H9 (cell line): ENCODE results near the gene SORBS1. TPM values are rescaled to one million over a fixed set of nuclear protein-coding genes. Genes with fewer than 3 reads are reported as not detected.
A peak's percentile ranks its signal among the peaks of the same experiment; 100 is the strongest.

ENCODE experiments used
- DNase-seq: peaks from one replicate; pipeline ENCODE4 v3.0.0-alpha.2; 2017
- H2AFZ ChIP-seq: one replicate; pipeline ENCODE4 v1.6.1; 2013; ENCODE audit warnings: mild to moderate bottlenecking, low read length, control low read depth, moderate library complexity
- H2AK5ac ChIP-seq: 2 replicates; pipeline ENCODE4 v1.6.1; 2013; ENCODE audit warnings: low read length, control low read depth, mixed read lengths; ENCODE audit not compliant: insufficient read length
- H2BK120ac ChIP-seq: one replicate; pipeline ENCODE4 v1.6.1; 2013; ENCODE audit warnings: low read depth, mild to moderate bottlenecking, low read length, control low read depth, inconsistent platforms; ENCODE audit not compliant: poor library complexity, severe bottlenecking
- H2BK12ac ChIP-seq: 2 replicates; pipeline ENCODE4 v1.6.1; 2013; ENCODE audit warnings: low read length, control low read depth, mixed read lengths, low read depth; ENCODE audit not compliant: insufficient read length
- H2BK15ac ChIP-seq: 2 replicates; pipeline ENCODE4 v1.6.1; 2013; ENCODE audit warnings: low read depth, low read length, control low read depth
- H2BK20ac ChIP-seq: one replicate; pipeline ENCODE4 v1.6.1; 2013; ENCODE audit warnings: low read depth, mild to moderate bottlenecking, low read length, control low read depth, inconsistent platforms; ENCODE audit not compliant: poor library complexity, severe bottlenecking
- H2BK5ac ChIP-seq: 2 replicates; pipeline ENCODE4 v1.6.1; 2013; ENCODE audit warnings: low read length, control low read depth, mixed read lengths; ENCODE audit not compliant: insufficient read length
- H3K14ac ChIP-seq: 2 replicates; pipeline ENCODE4 v1.6.1; 2013; ENCODE audit warnings: low read length, control low read depth; ENCODE audit not compliant: insufficient read depth
- H3K18ac ChIP-seq: 2 replicates; pipeline ENCODE4 v1.6.1; 2013; ENCODE audit warnings: low read depth, mild to moderate bottlenecking, mixed read lengths, low read length, control low read depth; ENCODE audit not compliant: insufficient read length
- H3K23ac ChIP-seq: 2 replicates; pipeline ENCODE4 v1.6.1; 2013; ENCODE audit warnings: low read length, control low read depth, mixed read lengths, low read depth; ENCODE audit not compliant: insufficient read length
- H3K23me2 ChIP-seq: 2 replicates; pipeline ENCODE4 v1.6.1; 2013; ENCODE audit warnings: low read depth, mild to moderate bottlenecking, mixed read lengths, low read length, control low read depth; ENCODE audit not compliant: insufficient read length, poor library complexity, severe bottlenecking
- H3K27ac ChIP-seq: 2 replicates; pipeline ENCODE4 v1.5.1; 2013; ENCODE audit warnings: low read length, control low read depth, mixed read lengths, low read depth; ENCODE audit not compliant: insufficient read length
- H3K27me3 ChIP-seq: 2 replicates; pipeline ENCODE4 v1.6.1; 2013; ENCODE audit warnings: low read length, control low read depth, inconsistent platforms; ENCODE audit not compliant: insufficient read depth
- H3K4ac ChIP-seq: 2 replicates; pipeline ENCODE4 v1.6.1; 2013; ENCODE audit warnings: low read depth, mild to moderate bottlenecking, control low read depth, inconsistent platforms, low read length, moderate library complexity
- H3K4me1 ChIP-seq: 2 replicates; pipeline ENCODE4 v1.6.1; 2013; ENCODE audit warnings: low read length, control low read depth, inconsistent platforms; ENCODE audit not compliant: insufficient read depth
- H3K4me2 ChIP-seq: 2 replicates; pipeline ENCODE4 v1.6.1; 2013; ENCODE audit warnings: low read length, control low read depth, mixed read lengths; ENCODE audit not compliant: insufficient read length, insufficient read depth
- H3K56ac ChIP-seq: 2 replicates; pipeline ENCODE4 v1.6.1; 2013; ENCODE audit warnings: low read depth, mild to moderate bottlenecking, mixed read lengths, low read length, control low read depth; ENCODE audit not compliant: insufficient read length
- H3K79me1 ChIP-seq: 2 replicates; pipeline ENCODE4 v1.6.1; 2013; ENCODE audit warnings: low read depth, mild to moderate bottlenecking, moderate library complexity, low read length, control low read depth, inconsistent platforms; ENCODE audit not compliant: insufficient read depth, poor library complexity, severe bottlenecking
- H3K79me2 ChIP-seq: 2 replicates; pipeline ENCODE4 v1.6.1; 2013; ENCODE audit warnings: low read length, control low read depth, inconsistent platforms; ENCODE audit not compliant: insufficient read depth
- H3K9ac ChIP-seq: 2 replicates; pipeline ENCODE4 v1.6.1; 2013; ENCODE audit warnings: low read length, control low read depth, mixed read lengths; ENCODE audit not compliant: insufficient read length; ENCODE audit errors: extremely low read depth
- H3K9me3 ChIP-seq: one replicate; pipeline ENCODE4 v1.6.1; 2013; ENCODE audit warnings: low read depth, low read length, inconsistent platforms; ENCODE audit not compliant: control insufficient read depth
- H3T11ph ChIP-seq: one replicate; pipeline ENCODE4 v1.6.1; 2013; ENCODE audit warnings: mild to moderate bottlenecking, low read length, control low read depth, inconsistent platforms
- H4K20me1 ChIP-seq: one replicate; pipeline ENCODE4 v1.6.1; 2013; ENCODE audit not compliant: control insufficient read depth, insufficient read length, insufficient read depth
- H4K5ac ChIP-seq: 2 replicates; pipeline ENCODE4 v1.6.1; 2013; ENCODE audit warnings: low read depth, mild to moderate bottlenecking, mixed read lengths, low read length, control low read depth; ENCODE audit not compliant: insufficient read length
- H4K8ac ChIP-seq: replicated peaks from 2 replicates; pipeline ENCODE4 v1.6.1; 2013; ENCODE audit warnings: low read length, control low read depth, mixed read lengths, low read depth; ENCODE audit not compliant: insufficient read length
- H4K91ac ChIP-seq: 2 replicates; pipeline ENCODE4 v1.6.1; 2013; ENCODE audit warnings: low read depth, mild to moderate bottlenecking, moderate library complexity, mixed read lengths, low read length, control low read depth; ENCODE audit not compliant: insufficient read length
- H3K27ac Mint-ChIP-seq, 3 experiments: 2 replicates in 2 of 3; 3 replicates in 1 of 3; pipeline ENCODE4 v1.8.0; 2020 to 2021; ENCODE audit warnings: mixed read lengths in 3 of 3, mild to moderate bottlenecking in 1 of 3, moderate library complexity in 1 of 3
- H3K27me3 Mint-ChIP-seq: 2 replicates; pipeline ENCODE4 v1.8.0; 2021; ENCODE audit warnings: low read depth, mild to moderate bottlenecking, moderate library complexity, mixed read lengths
- H3K36me3 Mint-ChIP-seq, 3 experiments: 2 replicates in 2 of 3; 3 replicates in 1 of 3; pipeline ENCODE4 v1.8.0; 2020 to 2021; ENCODE audit warnings: low read depth in 3 of 3, mixed read lengths in 3 of 3; ENCODE audit not compliant: insufficient read depth in 1 of 3
- H3K4me1 Mint-ChIP-seq, 2 experiments: 2 replicates each; pipeline ENCODE4 v1.8.0; 2020; ENCODE audit warnings: mixed read lengths in 2 of 2
- H3K4me3 Mint-ChIP-seq, 2 experiments: 2 replicates in 1 of 2; 3 replicates in 1 of 2; pipeline ENCODE4 v1.8.0; 2020 to 2021; ENCODE audit warnings: mild to moderate bottlenecking in 2 of 2, mixed read lengths in 2 of 2, moderate library complexity in 1 of 2
- H3K9me3 Mint-ChIP-seq, 2 experiments: 2 replicates in 1 of 2; 3 replicates in 1 of 2; pipeline ENCODE4 v1.8.0; 2020; ENCODE audit warnings: mild to moderate bottlenecking in 2 of 2, mixed read lengths in 2 of 2, moderate library complexity in 1 of 2
- CTCF ChIP-seq: fragments of 200-600 bp; sonication (generic); conservative IDR thresholded peaks from 3 replicates; pipeline ENCODE4 v1.8.0; 2021; ENCODE audit warnings: antibody characterized with exemption, mild to moderate bottlenecking
- WGBS: extraction: QIAGEN DNeasy Blood & Tissue Kit; methylation state at CpG from one replicate; pipeline ENCODE4 v1.1.7; 2013; ENCODE audit warnings: missing lambda C conversion rate, low lambda C conversion rate, mixed read lengths; ENCODE audit not compliant: insufficient read length; ENCODE audit errors: extremely low coverage; 5-methylcytosine and 5-hydroxymethylcytosine counted together
- total RNA-seq: library from RNA; stranded (reverse); gene quantifications from 2 replicates; pipeline ENCODE4 v1.2.1, GENCODE V29; 2021

Gene SORBS1
- total RNA-seq, 1 experiment from 2014 or later, result 24.3 TPM

GRCh38 chr10:95496246-95496911 is 64.8 kb downstream of the SORBS1 start:
- no peak overlapping the region for H2BK120ac ChIP-seq
- H3K4me1 ChIP-seq, result peaks cover 3% of the 10 kb centered on the region; the same call in 1 of the 2 replicates
- H4K91ac ChIP-seq, result no peak overlapping the region
- Mint-ChIP-seq H3K9me3 (no peaks in the 10 kb centered on the region; a peak in 1 of 5 replicates), H3K27ac (peak overlapping the region in 2 of 3 experiments; percentile 66 to 78; a peak in 3 of 7 replicates), H3K4me3 (no peak overlapping the region), H3K36me3 (peaks cover 0 to 2% (median 0%) of the 10 kb centered on the region in 3 experiments; a peak in 1 of 7 replicates), H3K4me1 (peaks cover 30 to 36% of the 10 kb centered on the region in 2 experiments), H3K27me3 (no peaks in the 10 kb centered on the region)
- no peak overlapping the region for H2BK12ac ChIP-seq
- H2AK5ac ChIP-seq, result no peak overlapping the region
- H4K5ac ChIP-seq, result no peak overlapping the region
- no peaks in the 10 kb centered on the region for H3K23me2 ChIP-seq
- H4K8ac ChIP-seq, result no peak overlapping the region
- H3K9ac ChIP-seq, result no peak overlapping the region
- WGBS, result no CpG with 5 or more reads among the region's 2 CpGs
- no peak overlapping the region for H3T11ph ChIP-seq
- no peak for DNase-seq
- no peak overlapping the region for H3K4me2 ChIP-seq
- H3K79me1 ChIP-seq, result no peaks in the 10 kb centered on the region
- no peak for TF ChIP-seq CTCF
- H2BK20ac ChIP-seq, result no peak overlapping the region
- no peak overlapping the region for H3K4ac ChIP-seq
- no peak overlapping the region for H2AFZ ChIP-seq
- H4K20me1 ChIP-seq, result no peaks in the 10 kb centered on the region
- H3K79me2 ChIP-seq, result no peaks in the 10 kb centered on the region
- H3K56ac ChIP-seq, result no peak overlapping the region
- no peak overlapping the region for H3K27ac ChIP-seq
- H3K14ac ChIP-seq, result no peak overlapping the region
- H3K9me3 ChIP-seq, result no peaks in the 10 kb centered on the region
- no peak overlapping the region for H2BK5ac ChIP-seq
- H3K18ac ChIP-seq, result no peak overlapping the region
- H2BK15ac ChIP-seq, result no peak overlapping the region
- H3K23ac ChIP-seq, result no peak overlapping the region
- H3K27me3 ChIP-seq, result no peaks in the 10 kb centered on the region
